AG04450 (cell line): ENCODE results near the gene POP7. TPM values are rescaled to one million over a fixed set of nuclear protein-coding genes. Genes with fewer than 3 reads are reported as not detected.

ENCODE experiments used
- CTCF ChIA-PET: fragments of 300-600, 350-600 bp; formaldehyde crosslinking; extraction: SDS; loops from one replicate; lab custom pipeline; 2022; ENCODE audit warnings: antibody characterized with exemption, inconsistent platforms; lab: Charles Lee
- POLR2A ChIA-PET: fragments of 350-600 bp; formaldehyde crosslinking; extraction: SDS; loops from one replicate; lab custom pipeline; 2021; ENCODE audit warnings: antibody characterized with exemption, inconsistent platforms; lab: Yijun Ruan, JAX
- DNase-seq: peaks from one replicate; pipeline ENCODE4 v3.0.0-alpha.2; 2011; ENCODE audit warnings: low read depth, low spot score
- H3K27ac ChIP-seq: one replicate; pipeline ENCODE4 v1.5.1; 2012; ENCODE audit warnings: low read depth, low read length, control low read depth
- H3K27me3 ChIP-seq: one replicate; pipeline ENCODE4 v1.6.0; 2012; ENCODE audit warnings: low read length; ENCODE audit not compliant: control insufficient read depth, insufficient read depth
- H3K4me3 ChIP-seq: 2 replicates; pipeline ENCODE4 v1.5.1; 2011; ENCODE audit warnings: mild to moderate bottlenecking, low read depth, low read length, control low read depth
- H3K9me3 ChIP-seq: 2 replicates; pipeline ENCODE4 v1.5.1; 2012; ENCODE audit warnings: low read length; ENCODE audit not compliant: control insufficient read depth, insufficient read depth
- polyA plus RNA-seq: library from polyadenylated mRNA; depleted of rRNA; stranded (reverse); fragments of >200 nt; gene quantifications from 2 replicates; pipeline ENCODE4 v1.2.3, GENCODE V29; 2011
- TF ChIP-seq, protein P1 (sequence below): IDR thresholded peaks from 2 replicates; pipeline ENCODE4 v1.5.1; 2011; ENCODE audit warnings: low read depth, low read length, control low read depth, inconsistent platforms

POP7 gene
- polyA plus RNA-seq, 1 experiment, result 17.7 TPM

DNA sequence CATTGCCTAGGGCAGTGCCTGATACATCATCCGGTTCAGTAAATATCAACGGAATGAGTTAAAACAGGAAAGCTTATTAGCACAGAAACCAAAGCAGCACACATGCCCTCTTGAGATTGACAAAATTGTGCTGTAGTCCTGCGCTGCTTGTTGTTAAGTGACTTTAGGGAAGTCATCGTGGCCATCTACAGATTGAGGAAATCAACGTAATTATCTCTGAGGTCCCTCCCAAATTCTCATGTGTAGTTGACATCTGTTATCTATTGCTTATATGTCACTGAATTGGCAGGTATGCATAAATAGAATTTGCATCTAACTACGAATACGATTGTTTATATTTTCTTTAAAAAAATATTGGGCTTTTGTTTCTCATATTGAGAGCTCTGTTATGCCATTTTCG lies 35.8 kb upstream of the POP7 start:
- H3K27me3 ChIP-seq, result peaks cover 17% of the 10 kb centered on the region
- DNase-seq, result no peak
- ChIA-PET CTCF (no interaction called here), POLR2A (no interaction called here)
- H3K27ac ChIP-seq, result no peak overlapping the region
- no peaks in the 10 kb centered on the region for H3K9me3 ChIP-seq
- no peak overlapping the region for H3K4me3 ChIP-seq
- TF ChIP-seq, protein P1, sequence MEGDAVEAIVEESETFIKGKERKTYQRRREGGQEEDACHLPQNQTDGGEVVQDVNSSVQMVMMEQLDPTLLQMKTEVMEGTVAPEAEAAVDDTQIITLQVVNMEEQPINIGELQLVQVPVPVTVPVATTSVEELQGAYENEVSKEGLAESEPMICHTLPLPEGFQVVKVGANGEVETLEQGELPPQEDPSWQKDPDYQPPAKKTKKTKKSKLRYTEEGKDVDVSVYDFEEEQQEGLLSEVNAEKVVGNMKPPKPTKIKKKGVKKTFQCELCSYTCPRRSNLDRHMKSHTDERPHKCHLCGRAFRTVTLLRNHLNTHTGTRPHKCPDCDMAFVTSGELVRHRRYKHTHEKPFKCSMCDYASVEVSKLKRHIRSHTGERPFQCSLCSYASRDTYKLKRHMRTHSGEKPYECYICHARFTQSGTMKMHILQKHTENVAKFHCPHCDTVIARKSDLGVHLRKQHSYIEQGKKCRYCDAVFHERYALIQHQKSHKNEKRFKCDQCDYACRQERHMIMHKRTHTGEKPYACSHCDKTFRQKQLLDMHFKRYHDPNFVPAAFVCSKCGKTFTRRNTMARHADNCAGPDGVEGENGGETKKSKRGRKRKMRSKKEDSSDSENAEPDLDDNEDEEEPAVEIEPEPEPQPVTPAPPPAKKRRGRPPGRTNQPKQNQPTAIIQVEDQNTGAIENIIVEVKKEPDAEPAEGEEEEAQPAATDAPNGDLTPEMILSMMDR, result no peak

DNA sequence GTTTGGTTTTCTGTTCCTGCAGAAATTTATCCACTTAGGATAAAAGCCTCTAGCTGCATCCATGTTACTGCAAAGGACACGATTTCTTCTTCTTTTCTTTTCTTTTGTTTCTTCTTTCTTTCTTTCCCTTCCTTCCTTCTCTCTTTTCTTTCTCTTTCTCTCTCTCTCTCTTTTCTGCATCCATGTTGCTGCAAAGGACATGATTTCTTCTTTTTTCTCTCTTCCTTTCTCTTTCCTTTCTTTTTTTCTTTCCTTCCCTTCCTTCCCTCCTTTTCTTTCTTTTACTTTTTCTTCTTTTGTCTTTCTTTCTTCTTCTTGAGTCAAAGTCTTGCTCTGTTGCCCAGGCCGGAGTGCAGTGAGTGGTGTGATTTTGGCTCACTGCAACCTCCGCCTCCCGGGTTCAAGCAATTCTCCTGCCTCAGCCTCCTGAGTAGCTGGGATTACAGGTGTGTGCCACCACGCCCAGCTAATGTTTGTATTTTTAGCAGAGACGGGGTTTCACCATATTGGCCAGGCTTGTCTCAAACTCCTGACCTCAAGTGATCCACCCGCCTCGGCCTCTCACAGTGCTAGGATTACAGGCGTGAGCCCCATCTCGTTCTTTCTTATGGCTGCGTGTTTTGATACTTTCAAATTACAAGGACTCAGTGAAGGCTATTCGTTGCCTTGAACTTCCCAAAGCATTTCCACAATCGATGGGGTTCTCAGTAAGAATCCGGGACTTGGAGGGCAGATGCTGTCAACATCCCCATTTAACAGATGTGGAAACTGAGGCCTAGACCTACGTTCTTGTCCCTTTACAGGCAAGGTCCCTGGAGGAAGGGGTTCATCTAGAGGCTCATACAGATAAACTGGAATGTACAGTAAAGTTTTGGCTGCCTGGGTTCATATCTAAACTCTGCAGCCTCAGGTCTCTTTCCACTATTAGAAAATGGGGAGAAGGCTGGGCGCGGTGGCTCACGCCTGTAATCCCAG lies 34.3 kb upstream of the POP7 start:
- Histone ChIP-seq H3K4me3 (no peak overlapping the region), H3K27ac (no peak overlapping the region), H3K9me3 (no peaks in the 10 kb centered on the region; the same call in 1 of the 2 replicates), H3K27me3 (peaks cover 8% of the 10 kb centered on the region)
- ChIA-PET CTCF (interaction anchor here (0.7 kb wide), 1 partner anchor 22 kb away, joined by 6 read pairs; no protein-coding TSS in a partner anchor), POLR2A (no interaction called here)
- no peak for DNase-seq
- TF ChIP-seq, protein P1, result no peak

DNA sequence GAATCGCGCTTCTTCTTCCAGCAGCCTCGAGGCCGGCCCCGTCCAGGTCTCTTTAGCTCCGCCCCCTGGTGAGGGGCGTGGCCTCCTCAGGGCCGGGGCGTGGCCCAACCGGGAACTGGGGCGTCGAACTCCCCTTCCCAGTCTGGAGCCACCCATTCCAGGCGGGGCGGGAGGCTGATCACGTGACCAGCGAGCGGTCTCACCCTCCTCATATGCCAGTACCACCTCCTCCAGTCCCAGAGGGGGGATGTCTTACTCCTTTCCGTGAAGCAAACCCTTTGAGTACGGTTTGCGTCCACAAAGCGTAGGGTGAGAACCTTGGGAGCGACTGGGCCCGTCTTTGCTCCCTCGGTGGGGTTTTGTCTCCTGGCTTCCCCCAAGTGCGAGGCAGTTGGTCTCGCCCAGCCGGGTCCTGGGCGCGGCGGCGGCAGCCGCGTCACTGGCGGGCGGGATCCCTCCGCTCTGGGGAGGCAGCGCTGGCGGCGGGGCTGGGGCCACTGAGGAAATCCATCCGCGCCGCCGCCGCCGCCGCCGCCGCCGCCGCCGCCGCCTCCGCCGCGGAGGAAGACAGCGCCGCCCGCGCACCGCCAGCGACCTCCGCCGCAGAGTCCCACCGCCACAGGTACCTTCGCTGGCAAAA lies 32.5 kb upstream of the POP7 start, which contains the start of gene GNB2:
Gene GNB2, plus strand, starts transcription at position 439 of the 640 bp plus-strand sequence. CDS start 2,526 bp downstream, outside the sequence.
- peak within 1 kb of the TSS; percentile 90 for H3K4me3 ChIP-seq
- CTCF ChIA-PET, result interaction anchor here (0.6 to 1.2 kb wide), 3 partner anchors 19 to 109 kb away, joined by 3 to 4 read pairs (median 3); no protein-coding TSS in a partner anchor
- peak; percentile 99 for DNase-seq
- peaks cover 8% of the 10 kb centered on the region for H3K27me3 ChIP-seq
- TF ChIP-seq, protein P1, result no peak
- POLR2A ChIA-PET, result interaction anchor here (0.5 to 1.3 kb wide), 12 partner anchors 39 to 491 kb away, joined by 3 to 13 read pairs (median 3); partner anchors contain the start of genes FBXO24, LRCH4, MOSPD3 and PCOLCE
- peak within 1 kb of the TSS; percentile 98 for H3K27ac ChIP-seq
- no peaks in the 10 kb centered on the region; the same call in 1 of the 2 replicates for H3K9me3 ChIP-seq

DNA sequence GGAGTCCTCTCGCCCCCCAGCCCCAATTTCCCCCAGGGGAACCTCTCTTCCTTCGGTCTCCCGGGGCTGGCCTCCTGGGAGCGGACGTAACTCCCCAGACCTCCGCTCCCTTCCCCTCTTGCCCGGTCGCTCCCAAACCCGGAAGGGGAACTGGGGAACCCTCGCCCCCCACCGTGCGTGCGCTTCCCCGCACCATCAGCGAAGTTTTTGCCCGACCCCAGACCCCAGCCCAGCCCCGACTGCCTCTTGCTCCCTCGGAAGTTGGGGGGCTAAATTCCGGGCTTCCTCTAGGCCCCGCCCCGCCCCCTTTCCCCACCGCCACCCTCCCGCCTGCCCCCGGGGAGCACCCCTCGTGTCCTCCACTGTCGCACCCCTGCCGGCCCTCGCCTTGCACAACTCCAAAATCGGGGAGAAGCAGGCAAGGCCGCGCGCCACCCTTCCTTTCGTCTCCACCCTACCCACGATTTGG lies 31.9 kb upstream of the POP7 start:
- no peak for DNase-seq
- TF ChIP-seq, protein P1, result no peak
- Histone ChIP-seq H3K9me3 (no peaks in the 10 kb centered on the region; the same call in 1 of the 2 replicates), H3K27me3 (peaks cover 8% of the 10 kb centered on the region), H3K27ac (peak overlapping the region; percentile 21), H3K4me3 (peak overlapping the region; percentile 90)
- ChIA-PET CTCF (no interaction called here), POLR2A (no interaction called here)
